A673 (cell line): Measurements from ENCODE around the gene ANK3.

Experiments
- CTCF ChIP-seq: fragments of 300-800, 200-600 bp; sonication (generic); conservative IDR thresholded peaks from 2 replicates; pipeline ENCODE4 v1.5.1; 2017; ENCODE audit warnings: low read depth, mild to moderate bottlenecking, antibody characterized with exemption, low read length, moderate library complexity, mixed read lengths
- EZH2 ChIP-seq: fragments of 200-600 bp; sonication (generic); IDR thresholded peaks from 2 replicates; pipeline ENCODE4 v1.6.1; 2017; ENCODE audit warnings: borderline replicate concordance, low read depth, mild to moderate bottlenecking, mixed read lengths, antibody characterized with exemption, low read length; ENCODE audit not compliant: poor library complexity, severe bottlenecking

DNA sequence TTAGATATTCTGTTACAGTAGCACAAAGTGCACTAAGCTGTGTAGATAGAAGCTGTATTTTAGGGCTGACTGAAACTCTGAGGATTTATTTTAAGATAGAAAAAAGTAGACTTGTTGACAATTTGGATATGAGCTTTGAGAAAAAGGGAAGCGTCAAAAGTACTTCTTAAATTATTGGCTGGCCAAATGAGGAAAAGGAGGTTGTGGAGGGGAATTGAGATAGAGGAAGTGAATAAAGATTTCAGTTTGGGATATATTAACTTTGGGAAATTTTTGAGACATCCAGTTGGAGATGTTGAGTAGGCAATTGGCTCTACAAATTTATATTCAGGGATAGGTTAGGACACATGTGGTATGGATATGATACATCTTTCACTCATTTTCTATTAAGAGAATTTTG lies 409.3 kb downstream of the ANK3 start:
- no peak for TF ChIP-seq CTCF
- TF ChIP-seq EZH2 = no peak
